ENCODE data around the gene EEF1AKMT4.

- TF ChIP-seq ARNT (IDR thresholded peaks at IDR 0.05) (no peak), SP1 (IDR thresholded peaks at IDR 0.05) (no peak), ZNF384 (IDR thresholded peaks at IDR 0.05) (no peak)
Observed at GRCh38 chr3:184241141-184241446, 8.4 kb upstream of the EEF1AKMT4 start.
